ENCODE measurements around the gene IPMK. TPM values are rescaled to one million over a fixed set of nuclear protein-coding genes. Genes with fewer than 3 reads are reported as not detected.

The IPMK gene
- total RNA-seq, 1 donor from 2014 or later: 7.8 TPM

DNA sequence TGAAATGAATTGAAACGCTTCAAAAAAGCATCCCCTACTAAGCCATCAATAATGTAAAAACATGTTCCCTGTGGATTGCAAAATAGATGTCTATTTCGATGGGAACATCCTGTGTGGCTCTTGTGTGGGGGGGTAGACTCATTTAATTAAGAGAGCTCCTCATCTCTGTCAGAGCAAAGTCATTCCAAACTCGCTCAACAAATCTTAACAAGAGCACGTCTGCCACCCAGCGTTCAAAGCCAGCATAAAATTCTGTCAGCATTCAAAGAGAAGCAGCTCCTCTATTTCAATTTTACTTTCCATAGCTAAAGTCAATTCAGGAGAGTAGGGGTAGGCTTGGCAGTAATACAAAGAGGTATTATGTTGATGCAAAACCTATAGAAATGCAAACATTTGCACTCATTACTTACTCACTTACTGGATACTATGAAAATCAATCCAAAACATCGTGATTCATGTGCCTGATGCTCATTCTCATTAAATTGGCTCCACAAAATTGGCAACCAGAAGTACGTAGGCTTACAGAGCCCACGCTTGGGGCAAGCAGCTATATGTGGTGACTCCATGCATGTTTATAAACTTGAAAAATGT is 114.9 kb downstream of the IPMK start:
- peak; percentile 59 for DNase-seq

DNA sequence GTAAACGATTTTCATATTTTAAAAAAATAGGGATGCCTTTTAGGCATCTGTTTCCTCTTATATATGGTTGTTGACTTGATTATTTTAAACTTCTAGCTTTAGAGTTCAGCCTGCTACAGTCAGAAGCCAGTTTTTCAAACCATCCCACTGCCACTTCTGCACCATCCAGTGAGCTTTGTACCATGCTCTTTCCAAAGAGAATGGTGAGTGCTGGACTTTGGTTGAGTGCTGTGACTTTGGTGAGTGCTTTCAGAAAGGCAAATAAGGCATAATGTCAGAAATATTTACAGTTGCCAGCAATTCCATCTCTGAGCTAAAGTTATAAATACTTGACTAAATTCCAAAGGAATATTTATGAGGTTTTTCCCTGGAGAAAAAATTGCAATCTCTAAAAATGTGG is 117.4 kb downstream of the IPMK start:
- DNase-seq: no peak

DNA sequence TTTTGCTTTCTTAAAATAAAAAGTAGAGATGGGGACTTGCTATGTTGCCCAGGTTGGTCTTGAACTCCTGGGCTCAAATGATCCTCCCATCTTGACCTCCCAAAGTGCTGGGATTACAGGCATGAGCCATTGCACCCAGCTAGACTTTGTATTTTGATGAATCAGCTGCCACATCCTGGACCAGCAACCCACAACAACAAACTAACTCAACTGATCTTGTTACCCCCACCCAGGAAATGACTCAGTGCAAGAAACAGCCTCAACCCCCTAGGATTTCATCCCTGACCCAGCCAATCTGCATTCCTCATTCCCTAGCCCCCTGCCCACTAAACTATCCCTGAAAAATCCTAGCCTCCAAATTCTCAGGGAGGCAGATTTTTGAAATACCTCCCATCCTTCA is 123.8 kb downstream of the IPMK start:
- DNase-seq: no peak

Other genes starting within 250 kb of the IPMK start
- 33.5 and 50.4 TPM in 2 replicates for gene CISD1, start 1.3 kb upstream of the IPMK start, total RNA-seq
- gene UBE2D1, start 67.1 kb upstream of the IPMK start, total RNA-seq: 9.4 and 11.3 TPM in 2 replicates
- 39.0 and 61.0 TPM in 2 replicates for gene TFAM, start 117.5 kb upstream of the IPMK start, total RNA-seq
- gene BICC1, start 245.0 kb upstream of the IPMK start, total RNA-seq: 0.79 and 2.6 TPM in 2 replicates